Inflammatory macrophage treated with lipopolysaccharide for 1 hour (primary cell): Measurements from ENCODE around the gene TPK1.

Source experiments
- DNase-seq, 2 donors: peaks; one replicate each; pipeline ENCODE4 v3.0.0-alpha.2; 2020 to 2022

TPK1 gene

DNA sequence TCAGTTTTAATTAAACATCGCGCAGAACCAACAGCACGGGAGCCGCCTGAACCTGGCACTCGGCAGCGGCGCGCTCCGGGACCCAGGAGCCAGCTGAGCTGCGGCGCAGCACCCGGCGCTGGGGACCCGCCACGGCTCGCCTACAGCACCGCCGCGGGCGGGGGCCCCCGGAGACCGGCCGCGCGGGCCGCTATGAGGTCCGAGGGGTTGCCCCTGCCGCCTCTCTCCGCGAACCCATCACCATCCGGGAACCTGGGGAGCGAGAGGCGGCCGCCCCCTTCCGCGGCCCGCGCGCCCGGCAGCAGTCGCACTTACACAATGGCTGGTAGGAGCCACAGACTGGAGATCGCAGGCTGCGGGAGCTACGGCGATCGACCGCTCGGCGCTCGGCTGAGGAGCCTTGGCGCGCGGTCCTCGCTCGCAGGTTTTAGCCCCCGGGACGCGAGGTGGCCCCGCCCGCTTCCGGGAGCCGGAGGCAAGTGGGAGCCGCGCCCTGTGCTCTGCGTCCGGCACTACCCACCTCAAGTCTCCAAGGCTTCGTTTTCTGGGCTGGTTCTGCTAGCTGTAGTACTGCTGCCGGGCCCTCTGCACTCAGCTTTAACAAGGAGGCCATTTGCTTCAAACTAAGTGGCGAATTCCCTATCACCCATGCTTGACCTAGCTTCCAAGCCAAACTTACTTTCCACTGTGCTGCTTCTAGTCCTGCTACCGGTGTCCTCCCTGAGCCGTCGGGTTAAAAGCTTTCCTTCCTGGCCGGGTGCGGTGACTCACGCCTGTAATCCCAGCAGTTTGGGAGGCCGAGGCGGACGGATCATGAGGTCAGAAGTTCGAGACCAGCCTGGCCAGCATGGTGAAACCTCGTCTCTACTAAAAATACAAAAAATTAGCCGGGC is at the start of gene TPK1:
Gene TPK1, minus strand, starts transcription at position 402 of the 893 bp plus-strand sequence. CDS start 451 bp downstream, outside the sequence.
- DNase-seq: peak; percentile 92 to 95

DNA sequence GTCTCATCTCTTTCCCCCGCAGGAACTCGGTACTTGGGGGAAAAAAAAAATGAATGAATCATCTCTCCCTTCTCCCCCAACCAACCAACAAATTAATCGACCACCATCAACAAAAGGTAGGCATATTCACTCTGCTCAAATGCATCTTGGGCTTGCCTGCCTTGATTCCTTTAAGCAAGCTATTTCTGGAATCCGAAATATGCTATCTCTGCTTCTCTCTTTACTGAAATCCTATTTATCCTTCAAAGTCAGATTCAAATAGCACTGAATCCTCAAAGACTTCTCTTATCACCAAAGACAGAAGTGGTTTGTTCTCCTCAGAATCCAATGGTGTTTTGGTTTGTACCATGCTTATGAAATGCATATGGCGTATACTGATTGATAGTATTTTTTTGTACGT is 49.6 kb upstream of the TPK1 start:
- no peak for DNase-seq

DNA sequence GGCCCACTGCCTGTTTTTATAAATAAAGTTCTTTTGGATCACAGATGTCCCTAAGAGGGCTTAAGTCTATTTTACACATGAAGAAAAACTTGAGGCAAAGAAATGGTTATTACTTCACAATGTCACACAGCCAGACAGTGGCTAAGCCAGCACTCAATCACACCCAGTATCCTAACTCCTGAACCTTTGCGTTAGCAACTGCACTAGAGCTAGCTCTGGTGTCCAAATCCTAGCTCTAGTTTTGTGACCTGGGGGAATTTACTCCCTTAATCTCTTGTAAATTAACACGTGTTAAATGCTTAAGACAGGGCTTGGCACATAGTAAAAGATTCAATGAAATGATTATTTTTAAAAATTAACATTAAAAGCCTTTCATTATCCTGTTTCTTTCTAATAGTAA is 49.0 kb upstream of the TPK1 start:
- DNase-seq: no peak

DNA sequence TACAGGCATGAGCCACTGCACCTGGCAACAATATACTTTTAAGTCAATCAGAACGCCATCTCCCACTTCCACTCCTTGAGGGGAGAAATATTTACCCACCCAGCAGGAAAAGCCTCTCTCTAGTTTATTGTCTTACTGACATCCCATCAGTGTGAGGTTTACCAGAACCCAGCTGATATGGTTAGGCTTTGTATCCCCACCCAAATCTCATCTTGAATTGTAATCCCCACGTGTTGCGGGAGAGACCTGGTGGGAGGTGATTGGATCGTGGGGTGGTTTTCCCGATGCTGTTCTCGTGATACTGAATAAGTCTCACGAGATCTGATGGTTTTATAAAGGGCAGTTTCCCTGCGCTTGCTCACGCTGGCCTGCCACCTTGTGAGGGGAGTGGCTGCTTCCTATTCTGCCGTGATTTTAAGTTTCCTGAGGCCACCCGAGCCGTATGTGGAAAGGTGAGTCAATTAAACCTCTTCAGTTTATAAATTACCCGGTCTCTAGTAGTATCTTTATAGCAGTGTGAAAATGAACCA is 37.5 kb upstream of the TPK1 start:
- no peak for DNase-seq

DNA sequence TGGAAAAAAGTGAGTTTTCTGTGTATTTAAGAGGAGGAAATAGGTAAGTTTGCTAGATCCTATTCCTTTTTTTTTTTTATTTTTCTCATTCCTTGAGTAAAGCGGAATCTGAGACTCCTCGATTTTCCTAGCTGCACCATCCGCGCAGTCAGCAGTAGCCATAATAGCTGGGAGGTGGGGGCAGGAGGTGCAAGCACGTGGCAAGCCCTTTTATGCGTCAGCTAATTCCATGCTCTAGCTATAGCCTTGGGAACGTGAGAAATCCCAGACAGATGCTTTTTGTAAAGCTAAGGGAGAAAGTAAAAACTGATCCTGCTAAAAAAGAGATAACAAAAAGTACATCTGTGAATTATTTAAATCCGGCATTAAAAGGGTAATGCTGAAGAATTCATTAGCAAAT is 33.2 kb upstream of the TPK1 start:
- no peak for DNase-seq

DNA sequence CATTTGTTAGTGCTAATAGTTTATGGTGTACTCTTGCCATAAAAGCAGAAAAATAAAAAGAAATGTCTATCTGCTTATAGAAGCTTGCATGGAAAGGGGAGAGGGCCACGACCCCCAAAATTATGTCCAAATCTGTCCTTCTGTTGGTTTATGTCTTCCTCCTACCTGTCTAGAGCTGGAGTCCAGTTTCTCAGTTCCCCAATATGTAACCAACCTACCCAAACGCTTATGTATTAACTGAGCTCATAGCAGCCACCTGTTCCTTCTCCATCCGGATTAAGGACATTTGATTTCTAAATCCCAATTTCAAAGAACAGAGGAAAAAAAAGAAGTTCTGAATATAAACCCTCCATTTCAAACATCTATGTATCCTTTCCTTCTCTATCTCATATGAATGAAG is 30.3 kb upstream of the TPK1 start:
- no peak for DNase-seq

DNA sequence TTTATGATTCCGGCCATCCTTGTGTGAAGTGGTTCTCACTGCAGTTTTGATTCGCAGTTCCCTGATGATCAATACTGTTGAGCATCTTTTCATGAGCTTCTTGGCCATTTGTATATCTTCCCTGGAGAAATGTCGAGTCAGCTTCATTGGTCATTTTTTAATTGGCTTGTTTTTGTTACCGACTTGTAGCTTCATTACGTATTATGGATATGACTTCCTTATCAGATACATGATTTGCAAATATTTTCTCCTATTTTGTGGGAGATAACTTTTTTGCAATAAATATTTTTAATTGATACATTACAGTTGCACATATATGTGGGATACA is 27.4 kb upstream of the TPK1 start:
- DNase-seq: no peak

DNA sequence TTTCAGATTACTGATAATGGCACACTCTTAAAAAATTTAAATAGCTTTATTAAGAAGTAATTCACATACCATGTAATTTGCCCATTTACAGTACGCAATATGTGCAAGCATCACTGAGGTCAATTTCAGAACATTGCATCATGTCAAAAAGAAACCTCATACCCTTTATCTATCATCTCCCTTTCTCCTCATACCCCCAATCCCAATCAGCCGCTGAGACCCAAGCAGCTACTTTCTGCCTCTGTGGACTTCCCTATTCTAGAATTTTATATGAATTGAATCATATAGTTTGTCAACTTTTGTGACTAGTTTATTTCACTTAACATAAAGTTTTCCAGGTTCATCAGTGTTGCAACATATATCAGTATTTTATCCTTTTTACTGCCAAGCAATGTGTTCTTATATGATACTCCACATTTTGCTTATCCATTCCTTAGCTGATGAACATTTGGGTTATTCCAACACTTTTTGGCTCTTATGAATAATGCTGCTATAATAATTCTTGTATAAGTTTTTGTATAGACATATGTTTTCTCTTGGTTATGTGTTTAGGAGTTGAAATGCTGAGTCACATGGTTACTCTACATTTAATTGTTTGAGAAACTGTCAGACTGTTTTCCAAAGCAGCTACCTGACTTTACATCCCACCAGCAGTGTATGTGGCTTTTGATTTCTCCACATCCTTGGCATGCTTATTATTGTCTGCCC is 26.9 kb upstream of the TPK1 start:
- DNase-seq: no peak

DNA sequence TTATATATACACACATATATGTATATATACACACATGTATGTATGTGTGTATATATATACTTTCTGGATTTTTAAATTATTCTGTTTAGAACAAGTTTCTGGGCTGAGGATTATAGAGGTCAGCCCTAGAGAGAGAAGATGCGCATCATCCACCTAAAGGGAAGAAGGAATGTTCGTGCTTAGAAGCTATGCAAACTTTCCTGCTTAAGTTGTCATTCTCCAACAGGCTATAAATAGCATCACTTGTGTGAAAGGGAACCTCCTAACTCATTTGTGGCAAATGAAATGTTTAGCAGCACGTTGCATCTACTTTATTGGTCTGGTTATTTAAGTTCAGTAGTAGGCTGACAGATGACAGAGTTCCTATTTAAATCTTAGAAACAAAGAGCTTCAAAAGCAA is 23.9 kb upstream of the TPK1 start:
- DNase-seq: no peak

DNA sequence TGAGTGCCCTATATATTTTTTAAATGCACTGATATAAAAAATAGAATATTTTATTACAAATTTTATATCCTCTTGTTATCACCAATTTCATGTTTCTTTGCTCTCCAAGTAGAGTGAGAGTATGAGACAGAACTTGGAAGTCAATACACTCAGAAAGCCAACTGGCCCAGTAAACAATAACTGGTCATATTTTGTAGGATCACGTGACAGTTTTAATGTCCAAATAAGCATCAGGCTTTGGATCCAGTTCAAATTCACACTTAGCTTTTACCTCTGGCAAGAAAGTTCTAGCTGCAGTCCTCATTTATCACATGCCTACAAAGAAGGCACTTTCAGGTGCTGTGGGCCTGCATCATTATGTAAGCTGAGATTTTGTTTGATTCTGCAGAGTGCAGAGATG is 21.6 kb upstream of the TPK1 start:
- no peak for DNase-seq

DNA sequence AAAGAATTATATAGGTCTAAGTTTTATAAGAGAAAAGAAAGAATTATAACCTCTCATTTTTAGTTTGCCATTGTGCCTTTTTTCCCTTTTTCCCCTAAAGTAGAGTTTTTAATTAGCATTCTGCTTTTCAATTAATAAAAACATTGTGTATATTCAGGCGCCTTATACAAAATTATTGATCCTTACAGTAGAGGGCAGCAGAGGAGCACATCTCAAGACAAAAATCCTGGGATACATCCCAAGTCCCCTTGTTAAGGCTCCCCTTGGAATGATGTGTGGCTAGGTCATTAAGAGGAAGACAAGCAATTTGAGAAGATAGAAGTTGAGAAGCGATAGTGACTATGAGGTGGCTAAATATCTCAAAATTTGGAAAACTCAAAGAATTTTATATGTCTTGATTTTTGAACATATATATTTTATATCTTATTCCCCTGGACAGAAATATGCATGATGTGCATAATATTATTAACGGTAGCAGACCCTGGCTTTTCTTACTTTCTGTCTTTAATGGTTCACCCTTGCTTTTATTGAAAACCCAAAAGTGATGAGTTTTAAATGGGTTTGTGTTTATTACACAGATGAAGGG is 19.1 kb upstream of the TPK1 start:
- DNase-seq: peak in 1 of 2 donors; percentile 52

DNA sequence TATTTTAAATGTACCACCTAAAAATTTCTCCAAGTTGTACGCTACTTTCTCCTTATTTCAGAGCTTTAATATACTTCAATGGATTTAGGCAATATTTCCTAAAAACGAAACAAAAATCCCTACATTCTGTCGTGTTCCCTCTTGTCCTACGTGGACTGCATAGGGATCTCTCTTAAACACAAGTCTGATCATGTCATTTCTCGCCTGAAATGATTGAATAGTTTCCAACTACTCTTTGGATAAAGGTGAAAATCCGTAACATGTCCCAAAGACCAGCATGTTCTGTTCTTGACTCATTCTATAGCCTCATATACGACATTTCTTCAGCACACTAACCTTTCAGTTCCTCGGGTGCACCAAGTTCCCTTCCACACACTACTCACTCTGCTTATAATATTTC is 17.7 kb upstream of the TPK1 start:
- DNase-seq: no peak

DNA sequence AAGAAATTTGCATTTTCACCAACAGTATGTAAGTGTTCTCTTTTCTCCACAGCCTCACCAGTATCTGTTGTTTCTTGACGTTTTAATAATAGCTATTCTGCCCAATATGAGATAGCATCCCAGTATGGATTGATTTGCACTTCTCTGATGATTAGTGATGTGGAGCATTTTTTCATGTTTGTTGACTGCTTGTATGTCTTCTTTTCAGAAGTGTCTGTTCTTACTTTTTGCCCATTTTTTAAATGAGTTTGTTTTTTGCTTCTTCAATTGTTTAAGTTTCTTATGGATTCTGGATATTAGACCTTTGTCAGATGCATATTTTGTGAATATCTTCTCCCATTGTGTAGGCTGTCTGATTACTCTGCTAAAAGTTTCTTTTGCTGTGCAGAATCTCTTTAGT is 12.2 kb upstream of the TPK1 start:
- DNase-seq: no peak

DNA sequence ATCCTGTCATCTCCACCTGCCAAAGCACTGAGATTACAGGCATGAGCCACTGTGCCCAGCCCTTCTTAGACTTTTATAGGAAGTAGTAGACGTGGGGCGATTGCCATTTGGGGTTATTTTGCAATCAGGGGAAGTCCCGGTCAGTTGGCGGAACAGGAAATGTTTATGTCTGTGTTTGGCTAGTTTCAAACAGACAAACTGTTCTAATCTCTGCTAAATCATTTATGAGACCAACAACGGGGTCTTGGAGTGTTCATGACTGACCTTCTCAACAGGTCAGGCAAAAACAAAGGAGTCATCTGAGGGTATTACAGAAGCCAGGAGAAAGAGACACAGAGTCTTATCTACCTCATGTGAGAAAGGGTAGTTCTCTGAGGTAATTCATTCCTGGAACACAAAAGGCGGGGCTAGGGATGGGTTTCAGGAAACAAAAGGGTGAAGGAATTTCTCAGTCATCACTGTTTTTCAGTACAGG is 6.6 kb upstream of the TPK1 start:
- DNase-seq: peak; percentile 91 to 92

DNA sequence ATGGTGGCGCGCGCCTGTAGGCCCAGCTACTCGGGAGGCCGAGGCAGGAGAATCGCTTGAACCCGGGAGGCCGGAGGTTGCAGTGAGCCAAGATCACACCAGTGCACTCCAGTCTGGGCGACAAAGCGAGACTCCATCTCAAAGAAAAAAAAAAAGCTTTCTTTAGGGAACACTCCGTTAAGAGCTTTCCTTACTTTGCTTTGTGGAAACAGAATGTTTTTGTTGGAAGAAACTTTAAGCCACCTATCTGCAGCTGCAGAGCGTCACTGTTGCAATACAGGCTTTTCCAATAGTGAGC is 641 bp upstream of the TPK1 start:
- DNase-seq: no peak

DNA sequence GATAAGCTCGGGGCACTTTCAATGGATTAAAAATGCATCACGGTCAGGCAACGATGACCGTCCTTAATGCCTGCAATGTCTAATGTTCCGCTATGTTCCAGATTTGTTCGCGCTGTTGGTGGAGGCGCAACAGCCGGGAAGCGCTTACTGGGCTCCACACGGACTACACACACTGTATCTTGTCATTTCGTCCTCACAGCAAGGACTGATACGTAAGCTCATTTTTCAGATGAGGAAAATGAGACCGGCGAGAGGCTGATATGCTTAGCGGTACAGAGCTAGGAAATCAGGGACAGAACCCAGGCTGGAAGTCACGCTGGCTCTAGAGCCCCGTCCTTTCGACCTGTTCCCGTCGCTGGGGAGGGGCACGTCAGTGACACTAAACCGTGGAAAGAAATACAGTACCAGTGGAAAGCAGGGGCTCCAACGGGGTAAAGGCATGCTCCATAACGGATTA is 670 bp downstream of the TPK1 start:
- DNase-seq: peak; percentile 22 to 30

DNA sequence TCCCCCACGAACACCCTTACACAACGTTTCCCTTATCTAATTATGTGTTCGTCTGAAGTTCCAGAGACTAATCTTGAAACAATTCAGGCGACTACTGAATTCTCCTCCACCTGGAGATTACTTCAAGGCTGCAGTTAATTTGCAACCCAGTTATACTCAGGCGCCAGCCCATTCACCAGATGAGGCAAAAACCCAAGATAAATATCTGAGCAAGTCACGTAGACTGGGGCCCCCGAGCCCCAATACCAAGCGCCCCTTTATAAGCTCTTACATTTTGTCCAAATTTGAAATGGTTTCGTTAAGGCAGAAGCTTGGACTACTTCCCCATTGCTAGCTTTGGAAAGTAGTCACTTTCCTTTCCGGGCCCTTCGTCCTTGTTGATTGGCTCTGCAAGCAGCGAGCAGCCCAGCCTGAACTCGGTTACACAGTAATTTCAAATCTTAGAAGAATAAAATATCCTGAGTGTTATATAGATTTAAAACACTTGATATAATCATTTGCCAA is 1.2 kb downstream of the TPK1 start:
- peak; percentile 77 to 80 for DNase-seq

DNA sequence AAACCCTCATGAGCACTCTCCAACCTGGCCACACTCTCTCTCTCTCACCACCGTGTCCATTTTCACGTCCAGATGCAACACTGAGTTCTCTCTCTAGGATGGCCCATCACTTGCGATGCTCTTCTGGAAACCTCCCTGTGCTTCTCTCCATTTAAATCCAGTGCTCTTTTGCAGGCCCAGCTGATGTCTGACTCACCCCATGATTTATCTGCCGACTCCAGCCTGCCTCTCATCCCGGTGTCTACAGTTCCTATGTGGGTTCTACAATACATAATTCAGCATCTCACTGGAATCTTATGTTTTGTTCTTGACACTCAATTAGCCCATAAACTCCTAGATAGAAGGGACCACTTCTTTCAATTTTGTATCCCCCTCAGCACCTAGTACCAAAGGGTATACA is 5.0 kb downstream of the TPK1 start:
- no peak for DNase-seq

DNA sequence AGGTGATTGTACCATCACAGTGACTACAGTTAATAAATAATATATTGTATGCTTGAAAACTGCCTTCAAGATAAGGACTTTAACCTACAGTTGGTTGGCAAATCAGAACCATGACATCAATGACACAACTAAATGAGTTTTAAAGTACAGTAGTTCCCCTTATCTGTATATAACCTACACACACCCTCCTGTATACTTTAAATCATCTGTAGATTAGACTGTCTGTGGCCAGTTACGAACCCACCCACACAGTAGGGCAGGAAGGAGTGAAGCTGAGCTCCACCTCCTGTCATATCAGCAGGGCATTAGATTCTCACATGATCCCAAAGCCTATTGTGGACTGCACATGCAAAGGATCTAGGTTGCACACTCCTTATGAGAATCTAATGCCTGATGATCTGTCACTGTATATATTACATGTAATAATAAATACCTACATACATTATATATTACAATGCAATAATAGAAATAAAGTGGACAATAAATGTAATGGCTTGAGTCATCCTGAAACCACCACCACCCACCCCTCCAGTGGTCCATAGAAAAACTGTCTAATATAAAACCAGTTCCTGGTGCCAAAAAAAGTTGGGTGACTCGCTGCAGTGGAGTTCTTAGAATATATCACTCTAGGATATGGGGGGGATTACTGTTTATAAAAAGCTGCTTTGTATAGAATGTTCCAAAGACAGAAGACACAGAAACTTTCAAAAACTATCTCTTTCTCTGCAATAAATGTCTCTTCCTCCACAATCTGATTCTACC is 5.6 kb downstream of the TPK1 start:
- DNase-seq: peak in 1 of 2 donors; percentile 6

DNA sequence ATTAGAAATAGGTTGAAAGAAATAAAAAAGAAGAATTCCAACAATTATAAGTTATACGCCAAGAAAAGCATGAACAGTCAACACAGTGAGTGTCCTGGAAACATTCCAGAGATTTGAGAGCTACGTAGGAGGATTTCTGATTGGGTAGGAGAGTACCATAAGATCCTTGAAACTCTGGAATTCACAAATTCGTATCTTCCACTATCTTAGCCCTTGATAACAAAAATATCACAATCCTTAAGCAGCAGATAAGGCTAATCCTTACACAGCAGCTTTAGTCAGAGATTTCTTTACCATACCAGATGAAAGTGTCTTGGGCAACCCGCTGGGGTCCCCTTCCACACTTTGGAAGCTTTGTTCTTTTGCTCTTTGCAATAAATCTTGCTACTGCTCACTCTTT is 8.2 kb downstream of the TPK1 start:
- no peak for DNase-seq

DNA sequence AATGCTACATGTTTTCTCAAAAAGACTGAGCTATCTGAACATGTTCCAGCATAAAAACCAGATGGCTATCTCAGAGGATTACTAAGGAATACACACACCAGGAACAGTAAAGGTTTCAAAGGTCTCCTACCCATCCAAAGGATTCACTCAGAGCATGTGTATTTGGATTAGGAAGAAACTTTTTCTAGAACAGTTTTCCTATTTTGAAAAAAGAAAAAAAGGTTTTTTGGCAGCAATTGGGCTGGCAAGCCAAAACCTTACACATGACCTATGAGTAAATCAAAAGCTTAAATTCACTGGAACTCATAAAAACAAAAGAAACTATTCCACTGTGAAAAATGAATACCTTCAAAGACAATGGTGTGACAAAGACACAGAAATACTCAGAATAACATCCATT is 9.6 kb downstream of the TPK1 start:
- DNase-seq: no peak

DNA sequence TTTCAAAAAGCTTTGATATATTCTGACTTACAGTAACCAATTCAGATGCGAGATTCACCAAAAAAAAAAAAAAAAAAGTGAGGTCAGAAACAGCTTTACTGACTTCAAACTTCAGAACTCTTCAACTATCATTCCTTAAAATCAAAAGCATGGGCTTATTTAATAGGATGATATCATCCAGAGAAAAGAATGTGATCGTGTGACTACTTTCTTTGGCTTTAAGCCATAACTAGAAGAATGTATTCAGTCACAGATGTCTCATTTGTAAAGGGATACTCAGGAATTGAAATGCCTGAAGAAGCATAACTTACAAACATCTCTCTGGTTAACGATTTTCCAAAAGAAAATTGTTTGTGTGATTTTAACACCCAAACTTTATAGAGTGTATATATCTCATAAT is 11.5 kb downstream of the TPK1 start:
- no peak for DNase-seq

DNA sequence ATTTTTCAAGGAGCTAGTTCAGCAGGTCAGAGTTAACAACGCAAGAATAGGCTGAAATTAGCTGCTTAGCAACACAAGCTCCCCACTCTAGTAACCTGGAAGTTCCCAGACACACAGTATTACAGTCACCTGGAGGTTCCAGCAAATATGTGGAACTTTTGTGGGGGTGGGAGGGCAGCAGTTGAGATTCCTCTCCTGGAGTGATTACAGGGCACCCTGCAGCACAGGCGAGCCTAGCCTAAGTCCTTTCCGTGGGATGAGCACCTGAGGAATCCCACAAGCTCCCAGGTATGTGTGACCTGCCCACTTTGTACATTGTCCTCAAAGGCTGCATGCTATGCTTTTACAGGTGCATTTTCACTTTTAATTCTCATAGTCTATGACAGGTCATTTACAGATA is 13.6 kb downstream of the TPK1 start:
- no peak for DNase-seq
